G401 (cell line): ENCODE data around the gene GAL3ST2. TPM values are rescaled to one million over a fixed set of nuclear protein-coding genes. Genes with fewer than 3 reads are reported as not detected.
"Not testable (repeated sequence)": the region's sequence is repeated elsewhere in the genome, so short reads cannot be mapped to it uniquely, and the experiment has no call there.

Experiments
- DNase-seq: peaks from one replicate; pipeline ENCODE4 v3.0.0-alpha.2; 2015; ENCODE audit warnings: low spot score
- in situ Hi-C: cut with HindIII; loops from 2 replicates; pipeline ENCODE4 v1.10.0; 2016; ENCODE audit warnings: low sequenced_read_pairs, mixed read lengths
- total RNA-seq: library from RNA; depleted of rRNA; stranded (reverse); fragments of >200 nt; shearing (Covaris generic); gene quantifications from 2 replicates; pipeline ENCODE4 v1.2.3, GENCODE V29; 2014

Gene GAL3ST2
- total RNA-seq, 1 experiment from 2014 or later: not detected

DNA sequence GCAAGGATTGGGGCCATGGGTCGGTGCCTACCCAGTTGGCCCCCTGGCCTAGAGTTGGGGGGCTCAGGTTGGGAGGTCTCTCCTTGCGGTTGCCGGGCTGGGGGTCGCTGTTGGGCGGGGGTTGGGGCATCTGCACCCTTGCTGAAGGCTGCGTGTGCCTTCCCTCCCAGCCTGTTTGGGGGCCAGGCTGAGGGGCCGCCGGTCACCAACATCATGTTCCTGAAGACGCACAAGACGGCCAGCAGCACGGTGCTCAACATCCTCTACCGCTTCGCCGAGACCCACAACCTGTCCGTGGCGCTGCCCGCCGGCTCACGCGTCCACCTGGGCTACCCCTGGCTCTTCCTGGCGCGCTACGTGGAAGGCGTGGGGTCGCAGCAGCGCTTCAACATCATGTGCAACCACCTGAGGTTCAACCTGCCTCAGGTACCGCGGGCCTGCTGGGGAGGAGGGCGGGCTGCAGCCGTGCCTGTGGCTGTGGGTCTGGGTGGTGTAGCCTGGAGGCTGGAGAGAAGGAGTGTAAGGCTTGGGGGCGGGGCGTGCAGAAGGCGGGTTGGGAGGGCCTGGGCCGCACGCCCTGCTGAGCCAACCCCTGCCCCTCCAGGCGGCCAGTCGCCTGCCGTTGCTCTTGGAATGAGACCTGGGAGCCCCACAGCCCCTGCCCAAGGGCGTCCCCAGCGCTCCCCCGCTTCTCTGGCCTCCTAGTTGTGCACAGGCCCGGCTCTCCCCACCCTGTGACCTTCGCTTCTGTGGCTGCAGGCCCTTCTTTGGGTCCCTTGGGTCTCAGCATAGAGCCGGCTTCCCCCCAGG lies 25.2 kb downstream of the GAL3ST2 start:
- in situ Hi-C loops: no loop called here
- DNase-seq: no peak

DNA sequence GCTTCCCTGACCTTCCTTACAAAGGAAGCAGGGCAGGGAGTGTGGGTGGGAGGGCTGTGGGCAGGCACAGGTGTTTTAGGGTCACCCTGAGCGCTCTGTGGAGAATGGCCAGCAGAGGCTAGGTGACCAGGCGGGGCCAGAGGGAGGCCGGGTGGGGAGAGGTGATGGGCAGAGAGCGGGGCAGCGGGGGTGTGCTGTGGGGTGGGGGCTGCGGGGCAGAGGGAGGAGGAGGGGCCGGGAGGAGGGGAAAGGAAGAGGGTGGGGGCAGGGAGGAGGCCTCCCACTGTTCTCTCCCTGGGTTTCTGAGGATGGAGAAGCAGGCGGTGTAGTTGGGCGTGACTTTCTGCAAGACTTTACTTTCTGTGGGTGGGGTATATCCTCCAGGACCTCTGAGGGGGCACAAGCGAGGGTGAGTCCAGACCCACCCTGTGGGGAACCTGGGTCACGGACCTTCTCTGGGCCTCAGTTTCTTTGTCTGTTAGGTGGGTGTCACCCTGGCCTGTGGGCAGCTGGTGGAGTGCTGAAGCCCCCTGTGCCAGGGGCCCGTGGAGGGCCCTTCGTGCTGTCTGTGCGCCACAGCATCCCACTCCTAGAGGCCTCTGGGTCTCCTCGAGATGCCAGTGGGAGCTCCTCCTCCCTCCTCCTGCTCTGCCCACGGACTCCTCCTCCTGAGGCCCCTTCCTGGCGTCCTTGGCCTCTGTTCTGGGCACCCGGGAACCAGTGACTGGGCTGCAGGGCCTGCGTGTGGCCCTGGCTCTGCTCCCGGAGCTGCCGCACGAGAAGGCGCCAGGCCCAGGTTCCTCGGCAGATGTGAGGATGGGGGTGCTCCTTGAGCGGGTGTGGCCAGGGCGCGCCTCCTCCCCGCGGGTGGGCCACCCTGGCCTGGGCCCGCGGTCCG lies 26.0 kb downstream of the GAL3ST2 start:
- in situ Hi-C loops: no loop called here
- peak; percentile 6 for DNase-seq

DNA sequence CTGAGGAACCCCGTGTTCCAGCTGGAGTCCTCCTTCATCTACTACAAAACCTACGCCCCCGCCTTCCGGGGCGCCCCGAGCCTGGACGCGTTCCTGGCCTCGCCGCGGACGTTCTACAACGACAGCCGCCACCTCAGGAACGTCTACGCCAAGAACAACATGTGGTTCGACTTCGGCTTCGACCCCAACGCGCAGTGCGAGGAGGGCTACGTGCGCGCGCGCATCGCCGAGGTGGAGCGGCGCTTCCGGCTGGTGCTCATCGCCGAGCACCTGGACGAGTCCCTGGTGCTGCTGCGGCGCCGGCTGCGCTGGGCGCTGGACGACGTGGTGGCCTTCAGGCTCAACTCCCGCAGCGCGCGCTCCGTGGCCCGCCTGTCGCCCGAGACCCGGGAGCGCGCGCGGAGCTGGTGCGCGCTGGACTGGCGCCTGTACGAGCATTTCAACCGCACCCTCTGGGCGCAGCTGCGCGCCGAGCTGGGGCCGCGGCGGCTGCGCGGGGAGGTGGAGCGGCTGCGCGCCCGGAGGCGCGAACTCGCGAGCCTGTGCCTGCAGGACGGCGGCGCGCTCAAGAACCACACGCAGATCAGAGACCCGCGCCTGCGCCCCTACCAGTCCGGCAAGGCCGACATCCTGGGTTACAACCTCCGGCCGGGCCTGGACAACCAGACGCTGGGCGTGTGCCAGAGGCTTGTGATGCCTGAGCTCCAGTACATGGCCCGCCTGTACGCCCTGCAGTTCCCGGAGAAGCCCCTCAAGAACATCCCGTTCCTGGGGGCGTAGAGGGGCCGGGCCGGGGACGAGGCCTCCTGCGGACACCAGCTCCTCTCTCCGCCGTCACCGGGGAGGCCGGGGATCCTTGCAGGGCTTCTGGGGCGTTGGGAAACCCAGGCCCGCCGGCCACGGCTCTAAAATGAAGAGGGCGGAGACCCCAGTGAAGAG lies 27.0 kb downstream of the GAL3ST2 start:
- in situ Hi-C loops: no loop called here
- DNase-seq: peak; percentile 69

DNA sequence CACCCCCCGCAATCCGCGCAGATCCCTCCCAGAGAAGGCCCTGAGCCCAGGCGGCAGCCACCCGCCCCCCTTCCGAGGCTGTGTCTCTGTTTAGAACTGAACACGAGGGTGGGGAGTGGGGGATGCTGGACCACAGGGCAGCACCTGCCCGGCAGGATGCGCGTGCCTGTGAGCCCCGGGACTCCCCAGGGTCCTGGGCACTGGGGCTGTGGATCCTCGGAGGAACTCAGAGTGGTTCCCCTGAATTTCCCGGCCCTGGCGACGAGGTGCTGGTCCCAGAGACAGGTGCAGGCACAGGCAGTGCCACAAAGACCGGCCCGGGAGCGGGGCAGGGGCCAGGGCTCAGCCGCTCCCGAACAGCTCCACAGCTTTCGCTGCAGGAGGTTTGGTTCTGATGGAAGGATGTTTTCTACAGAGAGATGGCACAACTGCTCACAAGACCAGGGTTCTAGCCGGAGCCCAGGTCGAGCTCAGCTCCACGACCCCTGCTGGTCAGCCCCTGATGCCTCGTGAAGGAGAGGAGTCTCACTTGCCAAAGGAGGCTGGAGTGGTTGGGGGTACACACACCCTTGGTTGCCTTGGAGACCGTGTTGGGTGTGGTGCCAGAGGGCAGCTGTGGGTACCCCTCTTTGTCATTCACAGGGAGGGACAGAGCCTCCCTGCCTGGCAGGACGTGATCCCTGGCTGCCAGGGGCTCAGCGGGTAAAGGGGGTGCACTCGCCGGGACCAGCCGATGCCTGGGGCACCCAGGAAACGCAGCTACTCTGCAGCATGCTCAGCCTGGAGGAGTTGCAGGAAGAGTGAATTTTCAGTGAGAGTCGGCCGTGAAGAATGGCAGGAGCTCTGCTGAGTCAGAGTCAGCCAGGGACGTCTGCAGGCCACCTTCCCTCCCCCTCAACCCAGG lies 28.0 kb downstream of the GAL3ST2 start:
- peak; percentile 43 for DNase-seq

DNA sequence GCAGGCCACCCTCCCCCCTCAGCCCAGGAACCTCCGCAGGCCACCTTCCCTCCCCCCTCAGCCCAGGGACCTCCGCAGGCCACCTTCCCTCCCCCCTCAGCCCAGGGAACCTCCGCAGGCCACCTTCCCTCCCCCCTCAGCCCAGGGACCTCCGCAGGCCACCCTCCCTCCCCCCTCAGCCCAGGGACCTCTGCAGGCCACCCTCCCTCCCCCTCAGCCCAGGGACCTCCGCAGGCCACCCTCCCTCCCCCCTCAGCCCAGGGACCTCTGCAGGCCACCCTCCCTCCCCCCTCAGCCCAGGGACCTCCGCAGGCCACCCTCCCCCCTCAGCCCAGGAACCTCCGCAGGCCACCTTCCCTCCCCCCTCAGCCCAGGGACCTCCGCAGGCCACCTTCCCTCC lies 29.6 kb downstream of the GAL3ST2 start:
- DNase-seq, in situ Hi-C loops: not testable (repeated sequence)

More for the DNA sequence above, 28.0 kb downstream of the GAL3ST2 start:
- in situ Hi-C loops: no loop called here

DNA sequence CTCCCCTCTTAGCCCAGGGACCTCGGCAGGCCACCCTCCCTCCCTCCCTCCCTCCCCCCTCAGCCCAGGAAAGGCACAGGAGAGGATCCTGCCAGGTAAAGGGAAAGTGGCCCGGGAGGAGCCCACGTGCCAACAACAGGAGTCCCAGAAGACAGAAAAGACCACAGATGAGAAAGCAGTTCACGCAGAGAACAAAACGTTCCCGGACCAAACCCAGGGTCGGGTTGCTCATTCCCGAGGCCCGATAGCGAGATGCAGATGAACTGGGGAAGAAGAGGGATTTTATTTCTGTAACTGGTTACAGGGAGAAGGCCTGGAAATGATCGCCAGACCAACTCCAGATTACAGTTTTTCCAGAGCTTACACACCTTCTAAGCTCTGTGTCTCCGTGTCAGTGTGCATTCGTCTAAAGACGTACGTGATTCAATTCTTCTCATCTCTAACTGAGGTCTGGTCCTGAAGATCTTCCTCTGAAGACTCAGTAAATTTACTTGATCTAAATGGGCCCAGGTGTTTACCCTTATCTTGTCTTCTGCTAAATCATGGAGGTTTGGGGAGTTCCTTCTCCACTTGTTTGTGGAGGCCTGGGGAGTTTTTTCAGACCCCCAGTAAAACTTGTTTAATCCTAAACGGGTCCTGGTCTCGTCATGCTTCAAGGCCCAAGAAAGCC lies 31.6 kb downstream of the GAL3ST2 start:
- DNase-seq: no peak
- in situ Hi-C loops: no loop called here

- in situ Hi-C loops: no loop called here
Measured at GRCh38 chr2:241808721-241809382, 32.2 kb downstream of the GAL3ST2 start, which contains the start of gene NEU4. NEU4 (plus strand) TSS chr2:241809193; CDS start chr2:241814485, 5,292 bp downstream.

GRCh38 chr2:241809383-241810306 lies 33.0 kb downstream of the GAL3ST2 start:
- in situ Hi-C loops: no loop called here
- no peak for DNase-seq

More at GRCh38 chr2:241808721-241809382, 32.2 kb downstream of the GAL3ST2 start, which contains the start of gene NEU4:
- no peak for DNase-seq

- DNase-seq: peak; percentile 4
- in situ Hi-C loops: no loop called here
Measured at GRCh38 chr2:241810307-241811200, 33.9 kb downstream of the GAL3ST2 start.

- in situ Hi-C loops: no loop called here
- DNase-seq: peak; percentile 14
Measured at GRCh38 chr2:241811201-241811951, 34.8 kb downstream of the GAL3ST2 start.

- in situ Hi-C loops: no loop called here
- DNase-seq: no peak
Measured at GRCh38 chr2:241811952-241812729, 35.5 kb downstream of the GAL3ST2 start.

DNA sequence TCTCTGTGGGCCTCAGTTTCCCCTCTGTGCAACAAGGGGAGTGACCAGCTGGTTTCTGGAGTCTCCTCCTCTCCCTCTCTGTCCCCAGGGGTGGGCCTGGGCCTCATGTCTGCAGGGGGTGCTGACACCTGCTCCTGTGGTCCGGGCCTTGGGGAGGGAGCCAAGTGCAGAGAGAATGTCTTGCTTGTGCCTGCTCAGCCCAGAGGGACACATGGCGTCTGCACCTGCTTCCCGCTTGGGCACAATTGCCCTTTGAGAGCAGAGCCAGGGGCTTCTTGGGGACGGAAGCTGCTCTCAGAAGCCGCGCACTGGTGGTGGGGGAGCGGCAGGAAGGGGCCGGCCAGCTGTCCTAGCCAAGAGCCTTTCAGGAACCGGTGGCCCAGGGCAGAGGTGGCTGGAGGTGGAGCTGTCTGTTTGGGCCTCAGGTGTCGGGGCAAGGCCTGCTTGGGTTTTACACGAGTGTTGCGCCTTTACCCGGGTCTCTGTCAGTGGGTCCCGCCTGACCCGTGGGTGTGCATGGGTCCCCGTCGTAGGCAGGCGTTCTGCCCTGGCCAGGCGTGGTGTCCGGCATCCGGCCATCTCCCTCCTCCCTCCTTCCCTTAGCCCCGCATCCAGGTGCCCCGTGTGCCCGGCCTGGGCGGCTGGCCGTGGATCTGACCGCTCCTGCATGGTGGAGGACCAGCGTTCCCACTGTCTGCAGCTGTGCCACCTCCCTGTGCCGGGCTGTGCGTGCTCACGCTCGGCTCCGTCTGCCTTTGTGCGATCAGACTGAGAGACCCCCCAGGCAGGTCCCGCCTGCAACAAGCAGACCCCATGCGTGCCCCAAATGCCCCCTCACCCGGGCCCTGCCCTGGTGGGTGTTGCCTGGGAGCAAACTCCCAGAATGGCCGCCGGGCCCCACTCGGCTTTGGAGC lies 36.4 kb downstream of the GAL3ST2 start:
- no peak for DNase-seq
- in situ Hi-C loops: no loop called here
